GM18507 (cell line): ENCODE data around the gene DCAF15.

Experiments used
- DNase-seq: peaks from one replicate; pipeline ENCODE4 v3.0.0; 2011; ENCODE audit warnings: low read depth; ENCODE audit not compliant: insufficient read length; ENCODE audit errors: extremely low spot score
- FAIRE-seq: peaks from 2 replicates; lab custom pipeline; 2011; peaks lifted over from hg19 to GRCh38; lab: Jason Lieb, UNC

The DCAF15 gene

DNA sequence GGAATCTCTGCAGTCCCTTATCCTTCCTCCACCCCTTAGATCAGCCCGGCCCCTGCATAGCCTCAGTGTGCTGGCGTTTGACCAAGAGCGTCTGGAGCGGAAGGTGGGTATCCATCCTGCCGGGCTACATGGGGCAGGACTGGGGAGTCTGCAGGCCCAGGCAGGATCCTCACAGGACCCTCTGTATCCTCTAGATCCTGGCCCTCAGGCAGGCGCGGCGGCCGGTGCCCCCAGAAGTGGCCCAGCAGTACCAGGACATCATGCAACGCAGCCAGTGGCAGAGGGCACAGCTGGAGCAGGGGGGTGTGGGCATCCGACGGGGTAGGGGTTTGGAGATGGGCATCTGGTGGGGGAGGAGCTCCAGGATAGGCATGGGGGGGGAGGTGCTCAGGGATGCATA, 23.0 kb upstream of the DCAF15 start:
- FAIRE-seq: no peak
- DNase-seq: no peak

- no peak for FAIRE-seq
- DNase-seq: no peak
Measured at GRCh38 chr19:13929956-13930355, 22.4 kb upstream of the DCAF15 start.

GRCh38 chr19:13930402-13930801, 21.9 kb upstream of the DCAF15 start:
- DNase-seq: no peak
- FAIRE-seq: no peak

- FAIRE-seq (no peak), DNase-seq (no peak)
Measured at GRCh38 chr19:13931391-13932148, 20.7 kb upstream of the DCAF15 start.

DNA sequence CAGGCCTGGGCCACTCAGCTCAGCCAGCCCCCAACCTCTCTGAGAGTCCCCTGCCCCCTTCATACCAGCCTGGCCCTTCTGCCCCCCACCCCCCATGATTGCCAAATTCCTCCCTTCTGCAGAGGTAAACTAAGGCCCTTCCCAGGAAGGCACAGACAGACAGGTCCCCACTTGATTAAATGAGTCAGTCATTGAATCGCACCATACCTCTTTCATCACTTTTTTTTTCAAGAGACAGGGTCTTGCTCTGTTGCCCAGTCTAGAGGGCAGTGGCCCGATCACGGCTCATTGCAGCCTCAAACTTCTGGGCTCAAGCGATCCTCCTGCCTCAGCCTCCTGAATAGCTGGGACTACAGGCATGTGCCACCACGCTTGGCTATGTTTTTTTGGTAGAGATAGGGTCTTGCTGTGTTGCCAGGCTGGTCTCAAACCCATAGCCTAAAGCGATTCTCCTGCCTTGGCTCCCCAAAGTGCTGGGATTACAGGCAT, 20.1 kb upstream of the DCAF15 start:
- FAIRE-seq (no peak), DNase-seq (no peak)

DNA sequence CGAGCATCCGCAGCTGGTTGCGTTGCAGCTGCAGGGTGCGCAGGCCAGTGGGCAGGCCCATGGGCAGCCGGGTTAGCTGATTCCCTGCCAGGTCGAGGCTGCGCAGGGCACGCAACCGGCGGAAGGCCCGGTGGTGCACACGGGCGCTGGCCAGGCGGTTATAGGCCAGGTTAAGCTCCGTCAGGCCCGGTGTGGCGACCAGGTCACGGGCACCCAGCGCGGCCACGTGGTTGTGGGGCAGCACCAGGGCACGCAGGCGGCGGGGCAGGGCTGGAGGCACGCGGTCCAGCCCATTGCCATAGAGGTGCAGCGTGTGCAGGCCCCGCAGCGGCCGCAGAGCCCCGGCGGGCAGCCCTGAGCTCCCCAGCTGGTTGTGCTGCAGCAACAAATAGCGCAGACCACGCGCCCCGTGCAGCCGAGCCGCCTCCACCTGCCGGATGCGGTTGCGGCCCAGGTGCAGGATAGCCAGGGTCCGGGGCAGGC, 19.4 kb upstream of the DCAF15 start:
- FAIRE-seq (no peak), DNase-seq (no peak)

DNA sequence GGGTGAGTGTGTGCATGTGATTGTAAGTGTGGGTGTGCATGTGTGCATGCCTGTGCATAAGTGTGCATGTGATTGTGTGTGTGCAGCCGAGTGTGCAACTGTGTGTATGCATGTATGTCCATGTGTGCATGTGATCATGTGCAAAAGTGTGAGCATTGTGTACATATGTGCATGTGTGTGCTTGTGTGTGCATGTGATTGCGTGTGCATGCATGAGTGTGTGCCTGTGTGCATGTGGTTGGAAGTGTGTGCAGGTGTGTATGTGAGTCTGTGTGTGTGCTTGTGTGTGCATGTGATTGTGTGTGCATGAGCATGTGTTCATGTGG, 17.6 kb upstream of the DCAF15 start:
- DNase-seq: no peak
- no peak for FAIRE-seq

DNA sequence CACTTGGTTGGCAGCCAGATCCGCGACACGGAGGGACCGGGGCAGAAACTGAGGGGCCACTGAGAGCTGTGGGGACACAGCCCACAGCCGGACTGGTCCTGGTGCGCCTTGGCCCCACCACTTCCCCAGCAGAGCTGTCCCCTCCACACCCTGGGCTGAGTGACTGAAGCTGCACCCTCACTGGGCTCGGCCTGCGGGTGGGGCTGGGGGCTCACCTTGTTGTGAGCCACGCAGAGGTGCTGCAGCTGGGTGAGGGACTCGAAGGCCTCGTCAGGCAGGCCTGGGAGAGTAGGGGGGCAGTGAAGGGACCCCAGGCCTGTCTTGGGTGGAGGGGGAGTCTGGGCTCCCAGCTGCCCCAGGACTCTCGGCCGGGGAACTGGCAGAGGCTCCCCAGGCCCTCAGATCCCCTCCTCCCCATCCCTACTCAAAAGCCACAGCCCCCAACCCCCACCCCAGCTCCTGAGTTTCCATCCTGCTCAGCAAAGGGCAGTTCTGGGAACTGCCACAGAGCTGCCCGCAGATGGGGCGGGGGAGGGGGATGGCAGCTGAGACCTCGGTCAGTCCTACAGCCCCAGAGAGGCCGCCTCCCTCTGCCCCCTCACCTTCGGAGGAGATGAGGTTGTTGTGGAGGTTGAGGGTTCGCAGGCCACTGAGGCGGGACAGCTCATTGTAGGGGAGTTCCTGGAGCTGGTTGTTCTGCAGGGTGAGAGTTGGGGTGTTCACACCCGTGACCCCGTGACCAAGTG, 16.4 kb upstream of the DCAF15 start:
- DNase-seq (no peak), FAIRE-seq (no peak)

DNA sequence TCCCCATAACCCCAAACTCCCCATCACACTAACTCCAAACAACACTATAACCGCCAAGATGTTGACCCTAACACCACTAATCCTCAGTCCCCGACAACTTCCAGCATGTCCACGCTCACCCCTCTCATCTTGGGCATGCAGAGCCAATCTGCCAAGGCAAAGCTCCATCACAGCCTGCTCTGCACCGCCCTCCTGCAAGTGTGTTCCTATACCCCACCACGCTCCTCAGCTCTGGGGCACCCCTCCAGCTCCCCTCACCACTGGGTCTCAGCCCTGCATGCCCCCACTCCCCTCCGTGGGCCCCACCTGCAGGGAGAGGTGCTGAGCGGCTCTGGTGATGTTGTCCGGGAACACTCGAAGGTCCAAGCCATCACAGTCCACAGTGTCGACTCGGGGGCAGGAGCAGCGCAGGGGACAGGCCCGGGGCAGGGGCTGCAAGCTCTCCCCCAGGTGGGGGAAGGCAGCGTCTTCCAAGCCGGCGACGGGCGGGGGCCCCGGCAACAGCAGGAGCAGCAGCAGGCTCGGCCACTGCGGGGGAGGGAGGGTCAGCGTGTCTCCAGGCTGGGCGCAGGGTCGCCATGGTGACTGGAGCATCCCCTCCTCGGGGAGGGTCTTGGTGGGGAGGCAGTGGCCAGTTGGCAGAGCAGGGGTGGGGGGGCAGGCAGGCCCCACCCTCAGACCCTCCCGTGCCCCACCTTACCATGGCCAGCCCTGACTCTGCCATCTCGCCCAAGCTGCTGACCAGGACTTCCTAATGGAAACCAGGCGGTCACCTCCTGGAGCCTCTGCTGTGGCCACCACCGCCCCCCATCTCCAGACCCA, 14.6 kb upstream of the DCAF15 start:
- no peak for DNase-seq
- no peak for FAIRE-seq

DNA sequence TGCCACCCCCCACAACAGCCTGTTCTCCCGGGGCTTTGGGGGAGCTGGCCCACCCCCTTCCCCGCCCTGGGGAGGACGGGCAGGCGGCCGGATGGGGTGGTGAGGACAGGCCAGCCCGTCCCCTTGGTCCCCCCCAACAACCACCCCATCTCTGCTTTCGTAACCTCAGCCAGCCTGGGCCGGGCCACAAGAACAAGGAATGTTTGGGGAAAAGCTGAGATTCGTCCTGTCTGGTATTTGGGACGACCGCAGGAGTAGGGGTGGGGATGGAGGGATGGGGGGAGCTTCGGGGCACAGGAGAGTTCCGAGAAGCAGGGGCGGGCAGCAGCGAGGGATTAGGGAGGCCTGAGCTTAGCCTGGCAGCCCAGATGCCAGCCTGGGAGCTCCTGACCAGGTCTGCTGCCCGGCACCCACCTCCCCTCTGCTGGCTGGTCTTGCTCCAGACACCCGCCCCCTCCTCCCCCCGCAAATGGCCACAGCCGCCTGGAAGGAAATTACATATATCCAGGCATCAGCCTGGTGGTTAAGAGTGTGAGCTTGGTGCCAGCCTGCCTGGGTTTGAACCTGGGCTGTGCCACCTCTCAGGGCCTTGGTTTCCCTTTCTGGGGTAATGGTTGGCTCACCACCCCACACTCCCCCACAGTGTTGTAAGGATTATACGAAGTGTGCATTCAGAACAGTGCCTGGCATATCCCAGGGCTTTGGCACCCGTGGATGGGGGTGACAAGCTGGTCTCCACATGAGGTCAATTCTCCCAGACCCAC, 13.8 kb upstream of the DCAF15 start, which contains the start of gene PODNL1:
TSS of gene PODNL1 (minus strand) at position 117 of the 764 bp plus-strand sequence. CDS start 236 bp downstream, outside the sequence.
- DNase-seq (no peak), FAIRE-seq (no peak)

DNA sequence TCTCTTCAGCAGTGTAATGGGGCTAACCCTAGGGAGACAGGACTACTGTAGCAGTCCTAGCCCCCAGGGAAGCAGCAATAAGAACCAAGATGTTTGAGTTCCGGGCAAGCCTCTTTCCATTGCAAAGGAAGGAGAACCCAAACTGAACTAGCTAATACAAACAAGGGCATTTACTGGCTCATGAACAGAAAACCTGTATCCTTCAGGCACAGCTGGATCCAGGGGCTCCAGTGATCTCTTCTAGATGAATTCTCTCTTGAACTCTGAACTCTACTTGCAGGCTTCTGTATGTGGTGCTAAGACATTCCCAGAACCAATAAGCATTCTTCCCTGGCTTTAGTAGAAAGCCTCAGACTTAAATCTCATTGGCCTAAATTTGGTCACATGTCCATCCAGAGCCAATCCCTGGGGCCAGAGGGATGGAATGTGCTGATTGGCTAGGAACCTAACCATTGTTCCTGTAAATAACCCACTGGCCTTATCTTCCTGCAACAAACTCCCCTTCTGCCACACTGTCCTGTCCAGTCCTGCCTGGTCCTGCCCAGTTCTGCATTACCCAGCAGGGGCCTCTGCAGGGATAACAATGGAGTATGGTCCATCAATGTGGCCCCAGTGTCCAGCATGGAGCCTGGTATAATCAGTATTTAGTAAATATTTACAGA, 10.2 kb upstream of the DCAF15 start:
- no peak for DNase-seq
- FAIRE-seq: no peak

DNA sequence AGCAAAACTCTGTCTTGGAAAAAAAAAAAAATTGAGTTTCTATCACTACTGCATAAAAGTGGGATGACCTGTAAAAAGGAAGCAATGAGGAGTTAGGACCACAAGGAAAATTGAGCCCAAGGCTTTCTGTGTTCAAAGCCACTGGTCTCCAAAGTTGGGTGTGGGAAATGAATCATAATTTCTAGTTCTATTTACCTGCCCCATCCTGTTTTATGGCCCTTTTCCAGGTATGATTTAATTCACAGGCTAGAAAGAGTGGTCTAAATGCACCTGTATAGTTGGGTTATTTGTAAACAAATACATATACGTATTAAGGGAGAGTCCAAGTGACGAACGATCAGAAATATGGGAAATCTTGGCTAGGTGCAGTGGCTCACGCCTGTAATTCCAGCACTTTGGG, 5.9 kb upstream of the DCAF15 start:
- FAIRE-seq: no peak
- DNase-seq: no peak

DNA sequence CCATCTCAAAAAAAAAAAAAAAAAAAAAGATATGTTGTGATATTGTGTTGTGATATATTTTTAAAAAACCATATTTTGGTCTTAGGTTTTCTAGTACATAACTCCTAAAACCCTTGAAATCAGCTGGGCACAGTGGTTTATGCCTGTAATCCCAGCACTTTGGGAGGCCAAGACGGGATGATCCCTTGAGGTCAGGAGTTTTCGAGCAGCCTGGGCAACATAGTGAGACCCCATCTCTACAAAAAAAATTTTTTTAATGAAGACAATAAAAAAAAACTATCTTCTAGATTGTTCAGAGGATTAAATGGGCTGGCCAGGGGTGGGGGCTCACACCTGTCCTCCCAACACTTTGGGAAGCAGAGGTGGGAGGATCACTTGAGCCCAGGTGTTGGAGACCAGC, 1.3 kb upstream of the DCAF15 start:
- no peak for DNase-seq
- no peak for FAIRE-seq

GRCh38 chr19:13951799-13952153, 533 bp upstream of the DCAF15 start:
- DNase-seq (no peak), FAIRE-seq (no peak)

GRCh38 chr19:13952931-13953531, 722 bp downstream of the DCAF15 start:
- FAIRE-seq: no peak
- no peak for DNase-seq

DNA sequence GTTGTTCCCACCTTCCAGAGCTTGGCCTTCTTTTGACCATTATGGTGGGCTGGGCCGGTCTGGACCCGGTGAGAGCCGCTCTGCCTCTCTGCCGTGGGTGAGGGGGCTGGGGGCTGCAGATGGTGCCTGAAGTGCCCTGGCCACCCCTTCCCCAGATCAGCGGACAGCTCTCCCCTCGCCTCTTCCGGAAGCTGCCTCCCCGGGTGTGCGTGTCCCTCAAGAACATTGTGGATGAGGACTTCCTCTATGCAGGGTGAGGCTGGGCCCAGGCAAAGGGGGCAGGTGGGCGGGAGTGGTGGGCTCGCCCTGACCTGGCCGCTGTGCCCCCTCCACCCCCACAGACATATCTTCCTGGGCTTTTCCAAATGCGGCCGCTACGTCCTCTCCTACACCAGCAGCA, 1.9 kb downstream of the DCAF15 start:
- no peak for FAIRE-seq
- DNase-seq: no peak

- DNase-seq (no peak), FAIRE-seq (no peak)
Measured at GRCh38 chr19:13955662-13956364, 3.5 kb downstream of the DCAF15 start.

GRCh38 chr19:13956365-13956744, 4.0 kb downstream of the DCAF15 start:
- no peak for DNase-seq
- no peak for FAIRE-seq
